Measurements from ENCODE around the gene PLCH2.

Gene PLCH2

DNA sequence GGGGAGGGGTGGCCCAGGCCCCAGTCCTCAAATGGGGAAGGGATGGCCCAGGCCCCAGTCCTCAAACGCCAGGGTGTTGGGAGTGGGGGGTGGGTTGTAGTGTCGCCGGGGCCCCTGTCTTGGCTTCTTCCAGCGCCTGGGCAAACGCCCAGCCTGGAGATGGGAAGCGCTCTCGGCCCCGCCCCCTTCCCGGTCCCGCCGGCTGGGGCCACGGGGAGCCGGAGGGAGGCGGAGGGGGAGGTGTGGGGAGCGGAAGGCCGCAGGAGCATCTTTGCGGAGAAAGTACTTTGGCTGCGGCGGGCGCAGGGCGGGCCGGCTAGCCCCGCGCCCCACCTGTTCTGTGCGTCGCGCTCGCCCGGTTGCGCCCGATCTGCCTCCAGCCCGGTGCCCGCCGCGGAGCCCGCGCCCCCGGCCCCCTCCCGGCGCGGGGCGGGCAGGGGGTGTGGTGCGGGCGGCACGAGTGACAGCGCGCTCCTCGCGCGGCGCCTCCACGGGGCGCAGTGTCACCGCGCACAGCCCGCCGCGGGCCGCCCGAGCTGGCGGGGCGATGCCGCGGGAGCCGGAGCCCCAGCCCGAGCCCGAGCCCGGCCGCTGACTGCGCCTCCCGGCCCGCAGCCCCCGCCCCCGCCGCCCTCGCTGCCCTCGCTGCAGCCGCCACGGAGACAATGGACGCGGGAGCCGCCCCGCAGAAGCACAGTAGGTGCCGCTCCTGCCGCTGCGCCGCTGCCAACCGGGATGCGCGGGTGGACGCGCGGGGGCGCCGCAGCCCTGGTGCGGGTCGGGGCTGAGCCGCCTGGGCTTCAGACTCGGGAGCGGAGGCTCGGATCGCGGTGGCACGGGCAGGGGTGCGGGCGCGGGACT lies 32.6 kb upstream of the PLCH2 start:
- TF ChIP-seq, protein P1, sequence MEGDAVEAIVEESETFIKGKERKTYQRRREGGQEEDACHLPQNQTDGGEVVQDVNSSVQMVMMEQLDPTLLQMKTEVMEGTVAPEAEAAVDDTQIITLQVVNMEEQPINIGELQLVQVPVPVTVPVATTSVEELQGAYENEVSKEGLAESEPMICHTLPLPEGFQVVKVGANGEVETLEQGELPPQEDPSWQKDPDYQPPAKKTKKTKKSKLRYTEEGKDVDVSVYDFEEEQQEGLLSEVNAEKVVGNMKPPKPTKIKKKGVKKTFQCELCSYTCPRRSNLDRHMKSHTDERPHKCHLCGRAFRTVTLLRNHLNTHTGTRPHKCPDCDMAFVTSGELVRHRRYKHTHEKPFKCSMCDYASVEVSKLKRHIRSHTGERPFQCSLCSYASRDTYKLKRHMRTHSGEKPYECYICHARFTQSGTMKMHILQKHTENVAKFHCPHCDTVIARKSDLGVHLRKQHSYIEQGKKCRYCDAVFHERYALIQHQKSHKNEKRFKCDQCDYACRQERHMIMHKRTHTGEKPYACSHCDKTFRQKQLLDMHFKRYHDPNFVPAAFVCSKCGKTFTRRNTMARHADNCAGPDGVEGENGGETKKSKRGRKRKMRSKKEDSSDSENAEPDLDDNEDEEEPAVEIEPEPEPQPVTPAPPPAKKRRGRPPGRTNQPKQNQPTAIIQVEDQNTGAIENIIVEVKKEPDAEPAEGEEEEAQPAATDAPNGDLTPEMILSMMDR (IDR thresholded peaks at IDR 0.05) = peak; percentile 37

DNA sequence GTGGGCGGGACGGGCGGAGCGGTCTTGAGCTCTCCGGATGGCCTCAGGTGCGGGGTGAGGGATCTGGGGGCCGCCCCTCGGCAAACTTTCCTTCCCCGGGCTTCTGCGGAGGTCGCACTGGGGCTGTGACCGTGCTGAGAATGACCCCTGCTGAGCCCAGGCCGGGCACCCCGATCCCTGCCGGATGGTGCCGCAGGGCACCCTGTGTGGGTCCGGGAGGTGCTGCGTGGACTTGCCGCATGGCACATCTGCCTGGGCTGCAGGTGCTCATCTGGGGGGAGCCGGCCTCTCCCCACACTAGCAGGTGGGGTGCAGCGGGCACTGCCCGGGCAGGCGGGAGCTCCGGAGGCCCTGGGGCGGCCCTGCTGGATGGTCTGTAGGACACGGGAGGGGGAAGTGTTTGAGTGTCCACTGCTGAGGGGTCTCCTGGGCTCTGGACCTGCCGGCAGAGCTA lies 31.9 kb upstream of the PLCH2 start:
- TF ChIP-seq, protein P1 (IDR thresholded peaks at IDR 0.05) = no peak

GRCh38 chr1:2445162-2445822 lies 30.8 kb upstream of the PLCH2 start:
- TF ChIP-seq, protein P1 (IDR thresholded peaks at IDR 0.05) = no peak

DNA sequence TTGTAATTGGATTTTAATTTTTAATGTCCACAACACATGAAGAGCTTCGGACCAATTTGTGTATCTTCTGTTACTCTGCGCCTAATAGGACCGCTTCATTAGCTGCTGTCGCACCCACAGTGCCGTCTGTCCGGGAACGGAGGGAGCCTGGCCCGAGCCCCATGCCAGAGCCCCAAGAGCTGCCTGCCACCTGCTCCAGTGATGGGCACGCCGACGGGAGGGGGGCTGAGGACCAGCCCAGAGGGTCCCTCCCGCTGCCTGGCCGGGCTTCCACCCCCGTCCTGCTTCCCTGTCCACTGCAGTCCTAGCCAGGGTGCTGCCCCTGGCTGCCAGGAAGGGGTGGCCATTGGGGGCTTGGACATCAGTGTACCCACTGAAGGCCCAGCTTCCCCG lies 30.3 kb upstream of the PLCH2 start:
- TF ChIP-seq, protein P1 (IDR thresholded peaks at IDR 0.05) = no peak

DNA sequence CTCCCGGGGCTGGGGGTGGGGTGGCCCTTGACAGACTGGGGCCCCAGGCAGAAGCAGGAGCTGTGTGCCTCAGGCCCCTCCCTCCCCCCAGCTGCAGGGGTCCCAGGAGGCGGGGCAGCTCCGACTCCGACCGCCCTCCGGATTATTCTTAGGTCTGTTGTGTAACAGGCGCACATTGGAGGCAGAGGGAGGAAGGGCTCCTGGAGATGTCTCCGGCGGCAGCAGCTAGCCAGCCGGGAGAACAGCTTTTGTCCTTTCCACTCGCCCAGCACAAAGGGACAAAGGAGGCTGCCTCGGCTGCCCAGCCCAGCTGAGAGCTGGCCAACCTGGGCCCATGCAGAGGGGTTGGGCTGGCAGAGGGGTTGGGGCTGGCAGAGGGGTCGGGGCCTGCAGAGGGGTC lies 29.7 kb upstream of the PLCH2 start:
- TF ChIP-seq, protein P1 (IDR thresholded peaks at IDR 0.05) = no peak

- TF ChIP-seq, protein P1 (IDR thresholded peaks at IDR 0.05) = no peak
These were observed 29.2 kb upstream of the PLCH2 start for GRCh38 chr1:2446861-2447260.

DNA sequence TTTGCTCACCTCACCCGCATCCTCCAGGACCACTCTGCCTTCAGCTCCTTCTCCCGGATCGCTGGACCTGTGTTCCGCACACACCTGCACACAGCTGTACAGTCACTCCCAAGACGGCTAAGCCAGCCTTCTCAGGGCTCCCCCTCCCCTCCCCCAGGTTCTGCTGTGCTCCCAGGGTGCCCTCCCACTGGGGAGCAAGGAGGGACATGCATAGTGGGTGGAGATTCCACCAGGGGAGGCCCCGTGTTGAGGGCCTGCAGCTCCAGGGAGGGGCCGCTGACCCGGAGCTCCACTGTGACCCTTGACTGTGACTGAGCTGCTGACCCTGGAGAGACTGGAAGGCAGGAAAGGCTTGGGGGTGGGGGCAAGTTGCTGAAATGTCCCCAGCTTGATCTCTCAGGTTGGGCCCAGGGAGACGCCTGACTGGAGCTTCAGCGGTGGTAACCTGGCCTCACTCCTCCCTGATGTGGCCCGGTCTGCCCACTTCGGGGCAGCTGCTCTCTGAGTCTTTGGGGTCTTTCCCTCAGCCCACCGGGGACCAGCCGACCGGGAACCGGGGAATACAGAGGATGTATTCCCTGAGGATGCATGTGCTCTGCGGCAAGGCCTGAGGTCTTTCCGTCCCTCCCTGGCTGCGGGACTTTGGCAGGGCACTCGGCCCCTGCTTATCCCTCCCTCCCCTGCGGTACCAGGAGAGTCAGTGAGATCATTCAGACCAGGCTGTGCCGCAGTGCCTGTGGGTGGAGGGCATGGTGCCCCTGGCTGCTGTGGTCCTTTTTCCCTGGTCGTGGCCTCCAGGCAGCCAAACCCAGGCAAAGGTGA lies 28.6 kb upstream of the PLCH2 start:
- TF ChIP-seq, protein P1 (IDR thresholded peaks at IDR 0.05) = no peak
